Esophagus squamous epithelium (tissue), 4 donors: ENCODE data around the gene OR5M8.

Experiments
- POLR2A ChIP-seq, 4 donors: fragments of 450-650 bp; IDR thresholded peaks; one replicate each; pipeline ENCODE4 v1.6.1; 2017; ENCODE audit warnings: antibody characterized with exemption in 4 of 4, mild to moderate bottlenecking in 4 of 4, moderate library complexity in 3 of 4
- TF ChIP-seq, protein P1 (sequence below), 6 experiments: fragments of 450-650 bp in 4 of 6; fragments of 200-600 bp in 2 of 6; sonication (generic) in 2 of 6; IDR thresholded peaks; one replicate each; pipeline ENCODE4 v1.5.1; 2016 to 2019; ENCODE audit warnings: antibody characterized with exemption in 6 of 6, mild to moderate bottlenecking in 4 of 6, moderate library complexity in 4 of 6

DNA sequence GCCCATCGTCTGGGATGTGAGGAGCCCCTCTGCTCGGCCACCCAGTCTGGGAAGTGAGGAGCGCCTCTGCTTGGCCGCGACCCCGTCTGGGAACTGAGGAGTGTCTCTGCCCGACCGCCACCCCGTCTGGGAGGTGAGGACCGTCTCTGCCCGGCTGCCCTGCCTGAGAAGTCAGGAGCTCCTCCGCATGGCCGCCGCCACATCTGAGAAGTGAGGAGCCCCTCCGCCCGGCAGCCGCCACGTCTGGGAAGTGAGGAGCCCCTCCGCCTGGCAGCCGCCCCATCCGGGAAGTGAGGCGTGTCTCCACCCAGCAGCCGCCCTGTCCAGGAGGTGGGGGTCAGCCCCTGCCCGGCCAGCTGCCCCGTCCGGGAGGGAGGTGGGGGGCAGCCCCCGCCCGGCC, 5.8 kb upstream of the OR5M8 start:
- TF ChIP-seq POLR2A (IDR thresholded peaks at IDR 0.05), result no peak
- TF ChIP-seq, protein P1, sequence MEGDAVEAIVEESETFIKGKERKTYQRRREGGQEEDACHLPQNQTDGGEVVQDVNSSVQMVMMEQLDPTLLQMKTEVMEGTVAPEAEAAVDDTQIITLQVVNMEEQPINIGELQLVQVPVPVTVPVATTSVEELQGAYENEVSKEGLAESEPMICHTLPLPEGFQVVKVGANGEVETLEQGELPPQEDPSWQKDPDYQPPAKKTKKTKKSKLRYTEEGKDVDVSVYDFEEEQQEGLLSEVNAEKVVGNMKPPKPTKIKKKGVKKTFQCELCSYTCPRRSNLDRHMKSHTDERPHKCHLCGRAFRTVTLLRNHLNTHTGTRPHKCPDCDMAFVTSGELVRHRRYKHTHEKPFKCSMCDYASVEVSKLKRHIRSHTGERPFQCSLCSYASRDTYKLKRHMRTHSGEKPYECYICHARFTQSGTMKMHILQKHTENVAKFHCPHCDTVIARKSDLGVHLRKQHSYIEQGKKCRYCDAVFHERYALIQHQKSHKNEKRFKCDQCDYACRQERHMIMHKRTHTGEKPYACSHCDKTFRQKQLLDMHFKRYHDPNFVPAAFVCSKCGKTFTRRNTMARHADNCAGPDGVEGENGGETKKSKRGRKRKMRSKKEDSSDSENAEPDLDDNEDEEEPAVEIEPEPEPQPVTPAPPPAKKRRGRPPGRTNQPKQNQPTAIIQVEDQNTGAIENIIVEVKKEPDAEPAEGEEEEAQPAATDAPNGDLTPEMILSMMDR (IDR thresholded peaks at IDR 0.05), result no peak
